ENCODE data around the gene AP2S1.

AP2S1 gene

DNA sequence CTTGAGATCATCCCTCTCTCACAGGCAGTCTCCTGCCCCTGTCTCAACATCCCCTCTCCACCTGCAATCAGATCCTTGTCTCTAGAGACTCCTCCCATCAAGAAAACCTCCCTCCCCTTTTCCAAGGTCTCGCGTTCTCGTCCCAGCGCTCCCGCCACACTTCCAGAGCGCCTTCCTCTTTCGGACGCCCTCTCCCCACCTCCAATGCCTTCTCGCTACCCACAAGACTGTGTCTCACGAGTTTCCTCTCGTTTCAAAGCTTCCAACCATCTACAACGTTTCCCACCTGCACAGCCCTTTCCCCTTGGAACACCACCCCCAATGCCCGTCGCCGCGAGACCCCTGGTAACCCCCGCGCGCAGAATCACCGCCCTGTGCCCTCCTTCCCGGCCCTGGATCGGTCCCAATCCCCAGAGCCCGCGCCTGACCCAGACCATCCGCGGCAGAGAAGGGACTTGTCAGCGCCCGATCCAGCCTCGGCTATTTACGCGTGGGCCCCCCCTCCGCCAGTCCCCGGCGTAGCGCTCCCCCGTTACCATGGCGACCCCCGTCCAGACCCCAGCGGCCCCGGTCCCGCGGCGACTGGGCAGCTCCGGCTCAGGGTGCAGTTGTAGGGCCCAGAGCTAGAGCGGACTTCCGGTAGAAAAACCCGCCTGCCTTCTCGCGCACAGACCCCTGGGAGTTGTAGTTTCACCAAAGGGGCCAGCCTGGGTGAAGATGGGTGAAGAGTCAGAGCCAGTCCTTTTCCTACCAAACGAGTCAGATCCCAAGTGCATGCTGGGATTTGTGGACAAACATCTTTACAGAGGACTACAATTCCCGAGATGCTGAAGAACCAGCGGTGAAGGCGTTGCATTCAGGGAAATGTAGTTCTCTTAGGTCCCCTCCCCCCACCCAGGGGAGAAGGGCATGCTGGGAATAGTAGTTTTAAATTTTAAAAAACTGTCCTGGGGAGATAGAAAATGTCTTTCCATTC lies at the start of gene AP2S1:
AP2S1 (minus strand) TSS at position 619 of the 976 bp plus-strand sequence; CDS start at position 539, 80 bp downstream.
- no peak for TF ChIP-seq CTCF (conservative IDR thresholded peaks at IDR 0.05; ENCODE audit: control insufficient read depth, insufficient read depth, low read depth, low read length)
- peak within 1 kb of the TSS; percentile 80 for H3K4me3 ChIP-seq (ENCODE audit: control insufficient read depth, low read depth, low read length)
- peak; percentile 99 for DNase-seq (ENCODE audit: low read depth)

- no peak overlapping the region for H3K4me3 ChIP-seq (ENCODE audit: control insufficient read depth, low read depth, low read length)
- DNase-seq (ENCODE audit: low read depth) = no peak
- no peak for TF ChIP-seq CTCF (conservative IDR thresholded peaks at IDR 0.05; ENCODE audit: control insufficient read depth, insufficient read depth, low read depth, low read length)
These were observed 49.7 kb upstream of the AP2S1 start for GRCh38 chr19:46900341-46900740.

DNA sequence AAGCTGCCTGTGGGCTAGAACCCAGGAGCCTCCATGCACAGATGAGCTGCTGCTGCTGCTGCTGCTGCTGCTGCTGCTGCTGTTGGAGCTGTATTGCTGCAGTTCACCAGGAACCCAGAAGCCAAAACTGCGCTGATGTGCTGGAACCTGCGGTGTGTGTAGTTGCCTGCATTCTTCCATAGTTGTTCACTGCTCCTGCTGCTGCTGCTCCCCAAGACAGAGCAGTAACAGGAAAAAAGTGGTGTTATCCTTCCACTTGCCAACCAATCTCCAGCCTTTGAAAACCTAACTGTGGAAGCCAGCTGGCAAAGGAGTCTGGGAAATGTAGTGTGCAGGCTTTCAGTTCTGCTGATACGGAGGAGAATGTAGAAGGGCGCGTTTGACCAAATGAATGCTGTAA lies 48.1 kb upstream of the AP2S1 start:
- H3K4me3 ChIP-seq (ENCODE audit: control insufficient read depth, low read depth, low read length) = no peak overlapping the region
- peak; percentile 78 for DNase-seq (ENCODE audit: low read depth)
- TF ChIP-seq CTCF (conservative IDR thresholded peaks at IDR 0.05; ENCODE audit: control insufficient read depth, insufficient read depth, low read depth, low read length) = no peak

DNA sequence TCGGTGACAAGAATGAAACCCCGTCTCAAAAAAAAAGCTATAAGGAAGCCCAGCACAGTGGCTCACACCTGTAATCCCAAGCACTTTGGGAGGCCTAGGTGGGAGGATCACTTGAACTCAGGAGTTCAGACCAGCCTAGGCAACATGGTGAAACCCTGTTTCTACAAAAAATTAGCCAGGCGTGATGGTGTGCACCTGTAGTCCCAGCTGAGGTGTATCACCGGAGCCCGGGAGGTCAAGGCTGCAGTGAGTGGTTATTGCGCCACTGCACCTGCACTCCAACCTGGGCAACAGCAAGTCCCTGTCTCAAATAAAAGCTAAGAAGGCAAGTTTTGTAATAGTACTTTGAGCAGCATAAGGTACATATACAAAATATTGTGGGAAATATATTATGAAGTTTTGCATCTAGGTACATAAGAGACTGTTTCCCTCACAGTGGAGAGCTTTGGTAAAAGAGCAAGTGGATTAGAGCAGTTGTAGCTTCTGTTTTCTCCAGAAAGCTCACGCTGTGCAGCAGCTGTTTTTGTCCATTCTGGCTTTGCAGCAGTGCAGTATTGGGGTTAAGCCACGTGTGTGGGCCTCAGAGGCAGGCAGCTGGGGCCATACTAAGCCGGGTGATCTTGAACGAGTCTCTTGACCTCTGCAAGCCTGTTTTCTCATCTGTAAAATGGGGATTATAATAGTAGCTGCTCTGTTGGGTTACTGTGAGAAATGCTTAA lies 45.6 kb upstream of the AP2S1 start:
- H3K4me3 ChIP-seq (ENCODE audit: control insufficient read depth, low read depth, low read length) = no peak overlapping the region
- DNase-seq (ENCODE audit: low read depth) = no peak
- no peak for TF ChIP-seq CTCF (conservative IDR thresholded peaks at IDR 0.05; ENCODE audit: control insufficient read depth, insufficient read depth, low read depth, low read length)

GRCh38 chr19:46892252-46893179 lies 41.9 kb upstream of the AP2S1 start:
- H3K4me3 ChIP-seq (ENCODE audit: control insufficient read depth, low read depth, low read length) = no peak overlapping the region
- no peak for DNase-seq (ENCODE audit: low read depth)
- TF ChIP-seq CTCF (conservative IDR thresholded peaks at IDR 0.05; ENCODE audit: control insufficient read depth, insufficient read depth, low read depth, low read length) = no peak
